GM19193 (cell line): Measurements from ENCODE around the gene DHX9.

Experiments
- POLR2A ChIP-seq: IDR thresholded peaks from 4 replicates; pipeline ENCODE4 v1.6.1; 2011; ENCODE audit not compliant: insufficient read depth, insufficient read length; ENCODE audit errors: extremely low read depth

DHX9 gene

DNA sequence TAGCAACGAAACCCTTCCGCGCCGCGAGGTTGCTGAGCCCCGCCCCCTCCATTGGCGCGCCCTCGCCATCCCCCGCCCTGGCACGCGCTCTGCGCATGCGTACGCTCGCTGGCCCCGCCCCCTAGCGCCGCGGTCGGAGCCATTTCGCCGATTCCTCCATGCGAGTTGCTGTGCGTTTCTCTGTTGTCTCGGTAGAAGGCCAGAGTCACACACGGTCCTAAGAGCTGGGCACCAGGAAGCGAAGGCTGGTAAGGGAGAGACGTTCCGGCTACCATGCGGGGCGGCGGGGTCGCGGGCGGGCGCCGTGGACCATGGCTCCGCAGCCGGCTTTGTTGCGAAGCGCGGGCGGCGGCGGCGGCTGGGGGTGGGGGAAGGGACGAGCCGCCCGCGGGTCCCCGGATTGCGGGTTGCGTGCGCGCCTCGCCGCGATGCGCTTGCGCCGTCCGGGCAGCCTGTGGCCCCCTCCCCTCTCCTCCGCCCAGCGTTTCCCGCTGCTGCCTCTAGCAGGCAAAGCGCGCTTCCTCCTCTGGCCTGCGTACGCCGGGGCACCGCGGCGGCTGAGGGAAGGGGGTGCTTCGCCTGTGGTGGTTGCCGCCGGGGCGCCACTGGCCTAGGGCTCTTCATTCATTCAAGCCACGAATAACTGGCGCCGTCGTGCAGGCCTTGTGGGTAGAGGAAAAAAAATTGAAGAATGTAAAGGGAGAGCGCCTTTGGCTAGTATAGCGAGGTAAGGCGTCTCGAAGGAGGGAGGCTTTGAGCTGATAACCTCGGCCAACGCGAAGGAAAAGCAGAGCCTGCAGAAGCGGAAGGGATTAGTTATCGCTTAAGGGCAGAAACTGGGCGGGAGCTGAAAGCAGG is at the start of gene DHX9:
TSS of gene DHX9 (plus strand) at position 139 of the 858 bp plus-strand sequence. CDS start 3,220 bp downstream, outside the sequence.
- TF ChIP-seq POLR2A, result peak; percentile 98

DNA sequence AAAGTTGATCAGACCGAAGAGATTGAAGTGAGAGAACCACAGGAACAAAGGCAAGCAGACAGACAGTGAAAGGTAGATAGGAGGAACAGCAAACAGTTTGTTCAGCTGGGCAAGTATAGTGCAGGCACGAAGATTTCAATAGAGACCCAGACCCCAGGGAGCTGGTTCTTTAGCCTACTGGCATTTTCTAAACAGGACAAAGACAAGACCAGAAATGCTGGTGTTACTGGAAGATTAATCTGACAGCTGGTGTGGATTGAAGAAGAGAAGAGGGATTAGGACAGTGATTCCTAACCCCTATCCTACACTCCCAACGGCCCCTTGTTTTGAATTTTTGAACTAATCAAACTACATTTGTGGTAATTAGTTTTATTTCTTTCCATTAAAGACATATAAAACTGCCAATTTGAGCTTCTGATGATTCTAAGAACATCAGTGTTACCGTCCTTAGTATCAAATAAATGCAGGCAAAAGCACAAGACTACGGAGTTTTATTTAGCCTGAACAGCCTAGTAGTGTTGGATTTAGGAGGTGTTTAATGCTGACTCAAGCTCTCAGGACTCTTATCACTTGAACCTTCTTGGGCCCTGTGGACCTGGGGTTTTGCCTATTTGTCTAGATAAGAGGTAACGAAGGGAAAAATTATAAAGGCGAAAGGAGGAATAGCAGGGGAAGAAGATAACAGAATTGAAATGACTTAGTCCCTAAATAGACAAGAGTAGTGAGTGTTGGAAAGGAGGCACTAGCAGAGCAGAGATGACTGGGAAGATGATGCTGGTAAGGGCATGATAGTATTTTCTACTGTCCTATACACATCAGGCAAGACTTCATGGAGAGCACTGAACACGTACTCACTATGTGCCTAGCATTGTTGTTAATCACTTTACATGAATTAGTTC is 47.6 kb upstream of the DHX9 start:
- no peak for TF ChIP-seq POLR2A

DNA sequence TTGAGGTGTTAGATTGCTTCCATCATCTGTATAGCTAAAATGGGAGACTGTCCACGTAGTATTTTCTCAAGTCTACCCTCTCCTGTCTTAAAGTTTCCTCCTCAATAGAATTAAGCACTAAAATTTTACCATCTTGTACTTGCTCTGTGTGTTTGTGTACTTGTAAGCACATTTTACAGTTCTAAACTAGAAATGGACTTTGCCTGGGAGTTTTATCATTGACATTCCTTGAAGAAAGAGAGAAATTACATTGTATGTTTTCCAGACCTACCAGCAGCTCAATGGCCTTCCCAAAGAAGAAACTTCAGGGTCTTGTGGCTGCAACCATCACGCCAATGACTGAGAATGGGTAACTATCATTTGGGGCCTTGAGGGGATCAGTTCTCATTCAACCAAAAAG is 45.1 kb upstream of the DHX9 start:
- TF ChIP-seq POLR2A, result no peak

- no peak for TF ChIP-seq POLR2A
Measured at GRCh38 chr1:182794676-182795201, 44.4 kb upstream of the DHX9 start.

- no peak for TF ChIP-seq POLR2A
Measured at GRCh38 chr1:182795563-182796228, 43.5 kb upstream of the DHX9 start.

DNA sequence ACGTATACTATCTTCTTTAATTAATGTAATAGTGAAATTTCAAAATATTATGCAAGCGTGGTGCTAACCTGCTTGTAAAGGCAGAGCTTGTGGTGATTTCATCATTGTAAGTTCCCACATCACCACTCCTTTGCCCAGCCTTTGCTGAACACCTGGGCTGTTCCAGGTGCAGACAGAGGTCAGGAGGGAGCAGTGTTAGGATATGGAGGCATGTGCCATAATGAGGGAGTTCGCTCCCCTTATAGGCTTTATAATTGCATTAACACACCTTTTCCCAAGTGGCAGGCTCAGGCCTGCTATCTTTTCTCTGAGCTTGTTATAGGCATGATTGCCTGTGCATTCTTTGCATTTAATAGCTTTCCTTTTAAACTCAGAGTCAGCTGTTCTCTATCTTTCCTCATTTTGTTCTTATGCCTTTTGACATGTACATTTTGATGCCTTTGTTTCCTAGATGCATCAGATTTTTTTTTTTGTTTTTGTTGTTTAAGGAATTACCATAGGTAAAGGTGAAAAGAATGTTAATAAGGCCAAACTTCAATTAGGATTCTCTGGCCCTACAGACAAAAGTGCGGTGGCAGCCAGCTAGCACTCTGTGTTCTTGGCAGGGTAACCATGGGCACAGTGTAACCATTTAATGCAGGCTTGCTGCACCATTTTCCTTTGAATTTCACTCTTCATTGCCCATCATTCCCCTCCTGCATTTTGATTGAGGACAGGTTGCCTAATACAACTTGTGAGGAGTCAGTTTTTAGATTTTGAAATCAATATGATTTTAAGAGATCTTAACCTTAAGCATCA is 36.9 kb upstream of the DHX9 start:
- TF ChIP-seq POLR2A, result no peak

- no peak for TF ChIP-seq POLR2A
Measured at GRCh38 chr1:182803846-182804245, 35.3 kb upstream of the DHX9 start.

GRCh38 chr1:182806015-182806678 is 33.0 kb upstream of the DHX9 start:
- no peak for TF ChIP-seq POLR2A

- TF ChIP-seq POLR2A, result no peak
Measured at GRCh38 chr1:182807907-182808306, 31.2 kb upstream of the DHX9 start.

DNA sequence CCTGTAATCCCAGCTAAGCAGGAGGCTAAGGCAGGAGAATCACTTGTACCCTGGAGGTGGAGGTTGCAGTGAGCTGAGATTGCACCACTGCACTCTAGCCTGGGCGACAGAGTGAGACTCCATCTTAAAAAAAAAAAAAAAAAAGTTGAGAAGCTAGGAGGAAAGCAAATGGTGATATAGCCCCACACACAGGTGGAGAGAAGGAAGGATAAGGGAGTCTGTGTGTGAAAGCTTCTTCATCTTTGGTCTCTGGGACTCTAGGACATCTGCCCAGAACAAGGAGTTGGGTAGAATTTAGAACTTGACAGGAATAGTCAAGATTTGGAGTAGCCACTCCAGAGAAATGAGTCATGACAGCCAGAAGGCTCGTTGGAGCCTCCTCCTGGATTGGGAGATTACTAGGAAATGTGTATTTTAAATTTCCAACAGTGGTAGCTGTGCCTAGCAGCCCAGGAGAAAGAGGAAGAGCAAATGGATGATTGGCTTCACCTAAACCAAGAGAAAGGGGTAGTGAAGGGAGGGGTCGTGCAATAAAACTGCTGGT is 29.7 kb upstream of the DHX9 start:
- TF ChIP-seq POLR2A, result no peak

DNA sequence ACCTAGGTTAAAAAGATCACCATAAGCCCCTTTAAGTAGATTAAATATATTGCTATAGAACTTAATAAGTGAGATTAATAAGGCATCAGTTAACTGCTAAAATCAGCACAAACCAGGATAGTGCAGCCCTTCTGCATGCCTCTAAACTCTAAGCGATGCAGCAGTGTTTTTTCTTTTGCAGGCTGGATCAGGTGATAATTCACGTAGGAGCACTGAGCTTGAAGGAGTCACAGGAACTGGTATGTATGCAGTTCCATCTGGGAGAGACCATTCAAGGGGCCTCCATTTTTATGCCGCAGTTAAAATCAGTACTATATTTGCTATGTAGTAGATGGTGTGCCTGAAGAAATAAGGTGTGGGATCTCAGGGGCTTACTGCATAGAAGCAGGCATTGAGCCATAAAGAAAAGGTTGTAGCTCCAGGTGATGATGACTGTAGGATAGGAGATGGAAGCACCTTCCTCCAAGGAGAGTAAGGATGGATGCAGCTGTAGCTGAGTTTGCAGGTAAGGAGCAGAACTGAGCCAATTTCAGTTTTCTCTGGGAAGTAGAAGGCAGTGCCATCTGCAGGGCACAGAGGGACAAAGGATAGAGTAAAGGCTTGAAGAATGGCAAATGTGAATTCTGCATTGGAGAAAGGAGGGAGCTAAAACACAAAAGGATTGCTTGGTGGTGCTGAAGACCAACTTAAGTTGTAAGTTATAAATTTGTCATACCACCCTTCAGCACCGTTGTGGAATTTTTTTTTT is 27.0 kb upstream of the DHX9 start:
- TF ChIP-seq POLR2A, result no peak

DNA sequence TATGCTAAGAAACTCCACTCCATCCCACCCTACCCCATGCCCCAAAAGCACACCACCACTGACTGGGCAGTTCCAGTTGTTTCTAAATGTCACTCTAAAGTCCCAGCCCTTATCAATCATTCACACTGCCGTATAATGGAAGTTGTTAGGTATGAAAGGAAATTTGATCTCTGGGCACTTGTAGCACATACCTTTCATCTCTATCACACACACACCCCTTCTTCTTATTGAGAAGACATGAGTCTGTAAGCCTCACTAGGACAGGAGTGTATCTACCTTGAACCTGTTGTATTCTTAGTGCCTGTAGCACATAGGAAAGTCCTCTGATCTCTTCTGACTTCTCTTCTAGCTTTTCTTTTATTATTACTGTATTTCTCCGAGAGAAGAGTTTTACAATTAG is 22.3 kb upstream of the DHX9 start:
- no peak for TF ChIP-seq POLR2A

DNA sequence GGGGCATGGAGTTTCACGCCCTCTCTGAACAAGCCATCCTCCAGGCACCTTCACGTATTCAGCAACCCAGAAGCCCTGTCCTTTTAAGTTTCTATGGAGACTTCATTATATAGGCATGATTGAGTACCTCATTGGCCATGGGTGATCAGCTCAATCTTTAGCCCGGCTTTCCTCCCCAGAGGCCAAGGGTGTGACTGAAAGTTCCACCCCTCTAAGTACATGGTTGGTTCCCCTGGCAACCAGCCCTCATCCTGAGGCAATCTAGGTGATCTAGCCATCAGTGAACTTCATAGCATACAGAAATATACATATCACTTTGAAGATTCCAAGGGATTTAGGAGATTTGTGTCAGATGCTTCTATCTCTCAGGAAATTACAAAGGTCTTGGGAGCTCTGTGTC is 21.3 kb upstream of the DHX9 start:
- TF ChIP-seq POLR2A, result no peak

DNA sequence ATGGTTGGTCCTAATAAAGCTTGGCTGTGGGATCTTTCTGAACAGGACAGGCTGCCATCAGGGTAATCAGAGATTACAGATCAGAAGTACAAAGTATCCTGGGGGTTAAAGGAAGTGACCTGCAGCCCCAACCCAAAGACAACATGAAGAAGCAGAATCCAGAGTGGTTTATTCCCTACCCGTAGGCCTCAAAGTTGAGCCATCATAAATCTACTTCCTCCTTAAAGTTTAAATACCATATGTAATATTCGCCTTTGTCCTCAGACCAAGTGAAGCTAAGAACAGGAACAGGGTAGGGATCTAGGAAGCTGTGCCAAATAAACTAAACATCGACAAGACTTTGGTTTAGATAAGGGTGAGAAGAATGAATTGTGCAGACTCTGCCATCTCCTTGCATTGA is 15.9 kb upstream of the DHX9 start:
- TF ChIP-seq POLR2A, result no peak
